ENCODE measurements around the gene MTHFSD. TPM values are rescaled to one million over a fixed set of nuclear protein-coding genes. Genes with fewer than 3 reads are reported as not detected.

MTHFSD gene
- total RNA-seq, 4 donors from 2014 or later: 22.7 to 40.8 (median 25.4) TPM

DNA sequence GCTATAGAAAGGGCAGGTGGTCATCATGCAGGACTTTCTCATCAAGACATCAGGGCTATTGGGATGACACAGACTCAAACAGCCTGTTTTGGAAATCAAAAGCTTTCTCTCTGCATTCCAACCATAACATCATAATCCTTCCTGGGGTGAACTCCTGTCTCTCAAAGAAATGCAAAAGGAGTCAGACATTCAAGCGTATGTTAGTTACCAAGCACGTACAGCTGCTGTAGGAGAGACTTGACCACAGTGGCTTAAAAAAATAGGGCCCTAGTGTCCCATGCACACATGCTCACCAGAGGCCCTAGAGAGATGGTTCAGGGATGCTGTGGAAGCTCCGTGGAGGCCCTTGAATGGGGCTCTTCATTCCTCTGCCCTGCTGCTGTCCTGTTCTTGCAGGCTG, 69.3 kb downstream of the MTHFSD start:
- WGBS, 2 donors: 58 to 64% methylated on average over 3 of the region's 3 CpGs
- Histone ChIP-seq H3K27ac (no peak overlapping the region), H3K4me3 (no peak overlapping the region), H3K27me3 (peaks cover 0 to 86% of the 10 kb centered on the region in 2 donors), H3K4me1 (peaks cover 0 to 6% (median under 1%) of the 10 kb centered on the region in 4 donors), H3K9me3 (peaks cover 0 to 20% (median 0%) of the 10 kb centered on the region in 4 donors), H3K36me3 (no peaks in the 10 kb centered on the region)
- TF ChIP-seq POLR2A (IDR thresholded peaks at IDR 0.05) (no peak), EP300 (IDR thresholded peaks at IDR 0.05) (no peak)
- TF ChIP-seq, protein P1, sequence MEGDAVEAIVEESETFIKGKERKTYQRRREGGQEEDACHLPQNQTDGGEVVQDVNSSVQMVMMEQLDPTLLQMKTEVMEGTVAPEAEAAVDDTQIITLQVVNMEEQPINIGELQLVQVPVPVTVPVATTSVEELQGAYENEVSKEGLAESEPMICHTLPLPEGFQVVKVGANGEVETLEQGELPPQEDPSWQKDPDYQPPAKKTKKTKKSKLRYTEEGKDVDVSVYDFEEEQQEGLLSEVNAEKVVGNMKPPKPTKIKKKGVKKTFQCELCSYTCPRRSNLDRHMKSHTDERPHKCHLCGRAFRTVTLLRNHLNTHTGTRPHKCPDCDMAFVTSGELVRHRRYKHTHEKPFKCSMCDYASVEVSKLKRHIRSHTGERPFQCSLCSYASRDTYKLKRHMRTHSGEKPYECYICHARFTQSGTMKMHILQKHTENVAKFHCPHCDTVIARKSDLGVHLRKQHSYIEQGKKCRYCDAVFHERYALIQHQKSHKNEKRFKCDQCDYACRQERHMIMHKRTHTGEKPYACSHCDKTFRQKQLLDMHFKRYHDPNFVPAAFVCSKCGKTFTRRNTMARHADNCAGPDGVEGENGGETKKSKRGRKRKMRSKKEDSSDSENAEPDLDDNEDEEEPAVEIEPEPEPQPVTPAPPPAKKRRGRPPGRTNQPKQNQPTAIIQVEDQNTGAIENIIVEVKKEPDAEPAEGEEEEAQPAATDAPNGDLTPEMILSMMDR (IDR thresholded peaks at IDR 0.05): no peak
- no peak for DNase-seq (ENCODE audit: low spot score in 2 of 2)

DNA sequence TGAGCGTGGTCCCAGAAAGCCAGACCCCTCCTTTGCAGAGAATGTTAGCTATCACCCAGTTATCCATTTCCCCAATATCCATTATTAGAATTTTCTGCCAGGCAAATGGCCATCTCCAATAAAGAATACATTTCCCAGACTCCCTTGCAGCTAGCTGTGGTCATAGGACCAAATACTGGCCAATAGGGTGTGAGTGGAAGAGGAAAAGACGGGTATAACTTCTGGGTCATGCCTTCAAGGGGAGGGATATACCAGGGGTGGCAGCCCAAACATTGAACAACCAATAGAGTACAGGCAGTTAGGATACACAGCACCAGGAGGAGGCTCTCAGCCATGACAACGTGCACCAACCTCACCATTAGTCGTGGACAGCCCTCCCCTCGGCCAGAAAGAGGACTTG, 70.8 kb downstream of the MTHFSD start:
- peaks cover 0 to 20% (median 0%) of the 10 kb centered on the region in 4 donors for H3K9me3 ChIP-seq
- no peak overlapping the region for H3K4me3 ChIP-seq
- DNase-seq (ENCODE audit: low spot score in 2 of 2): no peak
- 73 to 79% methylated on average over 3 to 5 of the region's 5 CpGs for whole genome bisulfite sequencing, 2 donors
- H3K27ac ChIP-seq: no peak overlapping the region
- TF ChIP-seq, protein P1 (IDR thresholded peaks at IDR 0.05): no peak
- peaks cover 0 to 85% of the 10 kb centered on the region in 2 donors for H3K27me3 ChIP-seq
- H3K4me1 ChIP-seq: peaks cover 0 to 11% (median 0%) of the 10 kb centered on the region in 4 donors
- H3K36me3 ChIP-seq: no peaks in the 10 kb centered on the region

DNA sequence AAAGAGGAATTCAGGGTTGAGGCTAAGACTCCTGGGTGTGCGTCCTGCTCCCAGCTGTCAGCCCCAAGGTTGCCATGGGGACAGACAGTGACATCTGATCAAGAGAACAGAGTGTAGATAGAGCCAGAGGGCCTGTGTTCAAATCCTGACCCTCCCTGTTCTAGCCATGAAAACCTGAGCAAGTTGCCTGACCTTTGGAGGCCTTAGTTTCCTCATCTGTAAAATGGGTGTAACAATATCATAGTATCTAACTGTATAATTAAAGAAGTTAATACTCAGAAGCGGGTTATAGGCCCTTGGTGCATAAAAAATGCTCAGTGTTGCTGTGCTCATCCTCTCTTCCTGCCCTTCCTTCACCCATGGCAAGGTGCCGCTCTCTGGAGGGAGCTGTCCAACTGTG, 73.4 kb downstream of the MTHFSD start:
- Histone ChIP-seq H3K27me3 (peaks cover 0 to 83% of the 10 kb centered on the region in 2 donors), H3K36me3 (no peaks in the 10 kb centered on the region), H3K4me1 (peaks cover 0 to 20% (median 0%) of the 10 kb centered on the region in 4 donors), H3K4me3 (no peak overlapping the region), H3K27ac (no peak overlapping the region), H3K9me3 (peaks cover 0 to 20% (median 0%) of the 10 kb centered on the region in 4 donors)
- DNase-seq (ENCODE audit: low spot score in 2 of 2): no peak
- 87 to 98% methylated on average over 3 of the region's 3 CpGs for WGBS, 2 donors
- no peak for TF ChIP-seq POLR2A (IDR thresholded peaks at IDR 0.05)
- TF ChIP-seq, protein P1 (IDR thresholded peaks at IDR 0.05): no peak
- no peak for TF ChIP-seq EP300 (IDR thresholded peaks at IDR 0.05)

DNA sequence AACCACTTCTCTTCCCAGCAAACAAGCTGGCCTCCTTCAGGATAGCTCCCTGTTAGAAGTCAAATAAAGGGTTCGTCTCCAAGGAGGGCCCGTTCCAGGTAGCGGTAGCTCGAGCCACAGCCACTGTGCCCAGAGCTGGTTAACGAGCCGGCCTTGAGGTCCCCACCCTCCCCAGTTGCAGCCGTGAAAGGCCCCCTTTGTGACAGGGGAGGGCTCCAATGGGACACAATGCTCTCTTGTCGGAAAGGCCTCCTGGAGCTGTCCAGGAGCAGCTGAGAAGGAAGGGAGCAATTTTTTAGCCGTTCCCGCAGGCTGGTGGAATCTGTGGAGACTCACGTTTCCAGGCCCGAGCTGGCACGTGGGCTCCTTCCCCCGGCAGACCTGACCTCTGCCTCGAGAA, 74.6 kb downstream of the MTHFSD start:
- Histone ChIP-seq H3K27me3 (peaks cover 0 to 82% of the 10 kb centered on the region in 2 donors), H3K9me3 (peaks cover 0 to 20% (median 0%) of the 10 kb centered on the region in 4 donors), H3K27ac (no peak overlapping the region), H3K36me3 (no peaks in the 10 kb centered on the region), H3K4me3 (no peak overlapping the region), H3K4me1 (peaks cover 0 to 21% (median 0%) of the 10 kb centered on the region in 4 donors)
- 31 to 41% methylated on average over 8 to 15 of the region's 15 CpGs for WGBS, 2 donors
- TF ChIP-seq, protein P1 (IDR thresholded peaks at IDR 0.05): no peak
- TF ChIP-seq POLR2A (IDR thresholded peaks at IDR 0.05) (no peak), EP300 (IDR thresholded peaks at IDR 0.05) (no peak)
- no peak for DNase-seq (ENCODE audit: low spot score in 2 of 2)

Other genes with a start within 250 kb of the MTHFSD start
- under 1 TPM in 1 of 4 donors, not detected in 3; 0.21 TPM for gene FOXF1, start 44.7 kb downstream of the MTHFSD start, total RNA-seq
- gene FOXC2, start 11.6 kb upstream of the MTHFSD start, total RNA-seq: 10 to 100 TPM in 3 of 4 donors, 1 to 10 TPM in 1; 9.3 to 18.2 (median 14.1) TPM
- 10 to 100 TPM in 1 of 4 donors, 1 to 10 TPM in 3; 6.9 to 10.5 (median 8.1) TPM for gene FOXL1, start 23.3 kb upstream of the MTHFSD start, total RNA-seq

All from tibial nerve (tissue), 4 donors.